Calu3 (cell line): Measurements from ENCODE around the gene KLK5. TPM values are rescaled to one million over a fixed set of nuclear protein-coding genes. Genes with fewer than 3 reads are reported as not detected.

Experiments
- BruUV-seq: library from RNA; stranded (reverse); fragments of 400-500 nt; replicated peaks from 2 replicates; lab custom pipeline; 2021; lab: Mats Ljungman, UMichigan
- CTCF ChIA-PET: fragments of 300-600 bp; sonication (Branson Sonifier 250); formaldehyde crosslinking; loops from one replicate; lab custom pipeline; 2022; ENCODE audit warnings: antibody characterized with exemption; lab: Charles Lee
- DNase-seq: peaks from one replicate; pipeline ENCODE4 v3.0.0; 2022
- H3K27ac Mint-ChIP-seq: one replicate; pipeline ENCODE4 v1.8.0; 2022; ENCODE audit warnings: mixed read lengths; ENCODE audit not compliant: unreplicated experiment
- H3K27me3 Mint-ChIP-seq: one replicate; pipeline ENCODE4 v1.8.0; 2022; ENCODE audit warnings: mixed read lengths; ENCODE audit not compliant: unreplicated experiment
- H3K36me3 Mint-ChIP-seq: one replicate; pipeline ENCODE4 v1.8.0; 2022; ENCODE audit warnings: mild to moderate bottlenecking, moderate library complexity, mixed read lengths; ENCODE audit not compliant: insufficient read depth, unreplicated experiment
- H3K4me1 Mint-ChIP-seq: one replicate; pipeline ENCODE4 v1.8.0; 2022; ENCODE audit warnings: mild to moderate bottlenecking, low read depth, mixed read lengths; ENCODE audit not compliant: unreplicated experiment
- H3K4me3 Mint-ChIP-seq: one replicate; pipeline ENCODE4 v1.8.0; 2022; ENCODE audit warnings: mild to moderate bottlenecking, low read depth, moderate library complexity, mixed read lengths; ENCODE audit not compliant: unreplicated experiment
- H3K9me3 Mint-ChIP-seq: one replicate; pipeline ENCODE4 v1.8.0; 2022; ENCODE audit warnings: low read depth, mixed read lengths; ENCODE audit not compliant: unreplicated experiment
- CTCF ChIP-seq: fragments of 200-600 bp; IDR thresholded peaks from one replicate; pipeline ENCODE4 v1.8.0; 2022; ENCODE audit warnings: antibody characterized with exemption; ENCODE audit not compliant: unreplicated experiment
- intact Hi-C: fragments of 100-400 bp; cut with micrococcal nuclease; formaldehyde crosslinking; loops from one replicate; pipeline ENCODE4 v1.10.0; 2022; ENCODE audit not compliant: unreplicated experiment
- total RNA-seq: library from RNA; stranded (reverse); gene quantifications from 2 replicates; pipeline ENCODE4 v1.2.3, GENCODE V29; 2022

KLK5 gene
- total RNA-seq, 1 experiment from 2014 or later = 0.38 TPM

GRCh38 chr19:50969413-50969760 is 16.5 kb upstream of the KLK5 start, which contains the start of gene KLK6:
KLK6 (minus strand) TSS chr19:50969591; CDS start chr19:50968104, 1,487 bp downstream.
- peak; percentile 98 for DNase-seq
- Mint-ChIP-seq H3K4me3 (peak within 1 kb of the TSS; percentile 72), H3K27me3 (no peaks in the 10 kb centered on the region), H3K4me1 (peaks cover 67% of the 10 kb centered on the region), H3K36me3 (peaks cover 43% of the 10 kb centered on the region), H3K9me3 (no peaks in the 10 kb centered on the region), H3K27ac (peak within 1 kb of the TSS; percentile 81)
- intact Hi-C loops = loop anchor here (2.0 kb wide), 1 partner anchor 37 kb away; no protein-coding TSS in a partner anchor
- BruUV-seq = no TSS peak
- CTCF ChIA-PET = interaction anchor here (0.9 to 3.8 kb wide), 4 partner anchors 23 to 47 kb away, joined by 3 to 38 read pairs (median 5); no protein-coding TSS in a partner anchor
- no peak for TF ChIP-seq CTCF

- no peaks in the 10 kb centered on the region for H3K9me3 Mint-ChIP-seq
- BruUV-seq = no TSS peak
- CTCF ChIA-PET = interaction anchor here (0.6 to 3.8 kb wide), 6 partner anchors 24 to 50 kb away, joined by 3 to 38 read pairs (median 5); no protein-coding TSS in a partner anchor
- peak overlapping the region; percentile 81 for H3K27ac Mint-ChIP-seq
- peak overlapping the region; percentile 72 for H3K4me3 Mint-ChIP-seq
- H3K36me3 Mint-ChIP-seq = peaks cover 47% of the 10 kb centered on the region
- no peaks in the 10 kb centered on the region for H3K27me3 Mint-ChIP-seq
- intact Hi-C loops = loop anchor here (1.0 to 2.0 kb wide), 2 partner anchors 36 to 48 kb away; no protein-coding TSS in a partner anchor
- TF ChIP-seq CTCF = no peak
- H3K4me1 Mint-ChIP-seq = peaks cover 72% of the 10 kb centered on the region
- no peak for DNase-seq
Observed at GRCh38 chr19:50968716-50969412, 16.0 kb upstream of the KLK5 start.

- Mint-ChIP-seq H3K9me3 (no peaks in the 10 kb centered on the region), H3K27me3 (no peaks in the 10 kb centered on the region), H3K36me3 (peaks cover 50% of the 10 kb centered on the region), H3K27ac (peak overlapping the region; percentile 81), H3K4me3 (peak overlapping the region; percentile 72), H3K4me1 (peaks cover 70% of the 10 kb centered on the region)
- TF ChIP-seq CTCF = no peak
- DNase-seq = peak; percentile 67
- CTCF ChIA-PET = interaction anchor here (0.6 to 3.8 kb wide), 6 partner anchors 32 to 292 kb away, joined by 3 to 38 read pairs (median 5); no protein-coding TSS in a partner anchor
- BruUV-seq = no TSS peak
- intact Hi-C loops = loop anchor here (1.0 to 2.0 kb wide), 2 partner anchors 35 to 49 kb away; no protein-coding TSS in a partner anchor
Observed at GRCh38 chr19:50967929-50968715, 15.3 kb upstream of the KLK5 start.

- Mint-ChIP-seq H3K4me1 (peaks cover 43% of the 10 kb centered on the region), H3K27ac (no peak overlapping the region), H3K36me3 (peaks cover 43% of the 10 kb centered on the region), H3K4me3 (no peak overlapping the region), H3K9me3 (peaks cover 9% of the 10 kb centered on the region), H3K27me3 (no peaks in the 10 kb centered on the region)
- no peak for TF ChIP-seq CTCF
- intact Hi-C loops = no loop called here
- no peak for DNase-seq
- CTCF ChIA-PET = interaction anchor here (0.6 kb wide), 1 partner anchor 117 kb away, joined by 3 read pairs; no protein-coding TSS in a partner anchor
- no TSS peak for BruUV-seq
Observed at GRCh38 chr19:50964266-50964665, 11.4 kb upstream of the KLK5 start.
